CD4-positive, alpha-beta T cell treated with Interferon alpha-2 for 1 hour (primary cell): Measurements from ENCODE around the gene PARD6A.

Experiments used
- DNase-seq, 2 donors: peaks; one replicate each; pipeline ENCODE4 v3.0.0-alpha.2; 2020 to 2022

PARD6A gene

DNA sequence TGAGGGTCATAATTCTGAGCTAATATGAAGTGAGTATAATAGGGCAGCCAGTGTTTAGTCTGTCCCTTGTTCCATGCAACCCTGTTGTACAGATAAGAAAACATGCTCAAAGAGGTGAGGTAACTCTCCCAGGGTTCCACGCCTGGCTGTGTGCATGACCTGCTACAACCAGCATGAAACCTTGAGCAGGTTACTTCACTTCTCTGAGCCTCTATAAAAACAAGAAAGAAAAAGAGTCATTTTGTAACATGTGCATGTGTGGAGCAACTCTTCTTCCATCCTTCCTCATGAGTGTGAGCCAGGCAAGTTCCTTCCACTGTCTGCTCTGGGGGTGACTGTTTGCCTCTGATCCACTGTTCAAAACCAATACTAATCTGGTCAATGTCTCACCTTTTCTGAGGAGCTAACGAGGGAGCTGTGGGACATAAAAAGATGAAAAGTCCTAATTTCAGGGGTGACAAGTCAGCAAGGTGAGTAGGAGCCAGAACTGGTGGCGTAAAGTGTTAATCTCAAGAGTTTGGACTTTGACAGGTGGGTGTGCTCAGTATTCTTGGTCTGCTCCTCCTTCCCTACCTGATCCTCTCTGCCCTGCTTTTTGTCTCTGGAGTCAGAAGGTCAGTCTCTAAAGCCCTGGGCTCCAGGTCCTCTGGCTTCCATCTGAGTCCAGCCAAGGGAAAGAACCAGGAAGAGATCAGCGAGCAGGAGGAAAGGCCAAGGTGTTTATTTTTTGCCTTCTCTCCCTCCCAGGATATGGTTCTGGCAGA is 36.8 kb downstream of the PARD6A start:
- DNase-seq = no peak

DNA sequence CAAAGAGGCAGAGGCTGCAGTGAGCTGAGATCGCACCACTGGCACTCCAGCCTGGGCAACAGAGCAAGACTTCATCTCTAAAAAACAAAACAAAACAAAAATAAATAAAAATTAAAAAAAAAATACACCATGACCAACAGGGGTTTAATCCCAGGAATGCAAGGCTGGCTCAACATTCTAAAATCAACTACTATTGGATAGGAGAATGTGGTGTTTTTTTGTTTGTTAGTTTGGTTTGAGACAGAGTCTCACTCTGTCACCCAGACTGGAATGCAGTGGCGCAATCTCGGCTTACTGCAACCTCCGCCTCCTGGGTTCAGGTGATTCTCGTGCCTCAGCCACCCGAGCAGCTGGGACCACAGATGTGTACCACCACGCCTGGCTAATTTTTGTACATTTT is 38.5 kb downstream of the PARD6A start:
- no peak for DNase-seq

DNA sequence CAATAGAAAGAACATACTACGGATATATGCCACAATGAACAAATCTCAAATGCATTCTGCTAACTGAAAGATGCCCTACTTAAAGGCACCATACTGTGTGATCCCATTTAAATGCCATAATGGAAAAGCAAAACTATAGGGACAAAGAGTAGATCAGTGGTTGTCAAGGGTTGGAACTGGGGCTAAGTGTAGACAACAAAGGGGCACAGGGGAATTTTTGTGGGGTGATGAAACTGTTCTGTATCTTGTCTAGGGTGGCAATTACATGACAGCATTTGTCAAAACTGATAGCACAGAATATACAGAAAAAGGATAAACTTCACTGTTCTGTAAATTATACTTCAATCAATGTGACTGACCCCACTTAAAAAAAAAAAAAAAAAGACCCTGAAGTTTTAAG is 40.7 kb downstream of the PARD6A start:
- no peak for DNase-seq

DNA sequence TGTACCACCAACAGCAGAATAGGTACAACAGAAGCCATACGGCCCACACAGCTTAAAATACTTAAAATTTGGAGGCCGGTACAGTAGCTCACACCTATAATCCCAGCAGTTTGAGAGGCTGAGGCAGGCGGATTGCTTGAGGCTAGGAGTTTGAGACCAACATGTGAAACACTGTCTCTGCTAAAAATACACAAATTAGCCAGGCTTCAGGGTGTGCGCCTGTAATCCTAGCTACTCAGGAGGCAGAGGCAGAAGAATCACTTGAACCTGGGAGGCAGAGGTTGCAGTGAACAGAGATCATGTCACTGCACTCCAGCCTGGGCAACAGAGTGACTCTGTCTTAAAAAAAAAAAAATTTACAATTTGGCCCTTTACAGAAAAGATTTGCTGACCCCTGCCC is 41.4 kb downstream of the PARD6A start:
- no peak for DNase-seq

DNA sequence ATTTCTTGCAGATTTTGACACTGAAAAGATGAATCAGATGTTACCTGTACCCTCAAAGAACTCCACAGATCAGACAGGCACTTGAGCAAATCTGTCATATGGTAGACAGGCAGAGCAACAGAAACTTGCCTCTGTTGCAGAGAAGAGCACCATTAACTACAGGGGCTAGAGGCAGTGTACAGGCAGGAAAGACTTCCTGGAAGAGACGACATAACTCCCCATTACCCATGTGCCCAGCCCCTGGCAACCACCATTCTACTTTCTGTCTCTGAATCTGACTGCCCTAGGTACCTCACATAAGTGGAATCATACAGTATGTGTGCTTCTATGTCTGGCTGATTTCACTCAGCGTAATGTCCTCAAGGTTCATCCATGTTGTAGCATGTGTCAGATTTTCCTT is 42.9 kb downstream of the PARD6A start:
- peak in 1 of 2 donors; percentile 14 for DNase-seq

DNA sequence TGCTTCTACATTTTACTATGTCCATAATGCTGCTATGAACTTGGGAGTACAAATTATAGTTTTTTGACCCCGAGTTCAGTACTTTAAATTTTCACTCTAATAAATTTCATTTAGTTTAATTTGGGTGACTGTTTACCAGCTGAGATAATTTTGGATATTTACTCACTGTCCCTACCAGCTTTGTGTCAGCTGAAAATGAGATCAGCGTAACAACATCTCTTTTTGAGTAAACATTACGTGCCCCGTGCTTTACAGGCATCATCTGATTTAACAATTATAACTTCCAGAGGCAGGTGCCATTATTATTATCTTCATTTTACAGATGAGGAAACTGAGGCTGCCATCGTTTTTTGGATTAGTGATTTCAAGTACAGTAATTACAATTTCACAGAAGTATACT is 43.4 kb downstream of the PARD6A start:
- no peak for DNase-seq

DNA sequence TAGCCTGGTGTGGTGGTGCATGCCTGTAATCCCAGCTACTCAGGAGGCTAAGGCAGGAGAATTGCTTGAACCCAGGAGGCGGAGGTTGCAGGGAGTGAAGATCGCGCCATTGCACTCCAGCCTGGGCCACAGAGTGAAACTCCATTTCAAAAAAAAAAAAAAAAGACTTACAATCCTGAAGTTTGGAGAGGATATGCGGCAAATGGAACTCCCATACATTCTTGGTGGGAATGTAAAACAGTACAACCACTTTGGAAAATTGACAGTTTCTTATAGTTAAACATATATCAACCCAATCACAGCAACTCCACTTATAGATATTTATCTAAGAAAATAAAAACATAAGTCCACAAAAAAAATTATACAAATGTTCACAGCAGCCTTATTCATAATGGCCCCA is 46.5 kb downstream of the PARD6A start:
- DNase-seq = no peak

DNA sequence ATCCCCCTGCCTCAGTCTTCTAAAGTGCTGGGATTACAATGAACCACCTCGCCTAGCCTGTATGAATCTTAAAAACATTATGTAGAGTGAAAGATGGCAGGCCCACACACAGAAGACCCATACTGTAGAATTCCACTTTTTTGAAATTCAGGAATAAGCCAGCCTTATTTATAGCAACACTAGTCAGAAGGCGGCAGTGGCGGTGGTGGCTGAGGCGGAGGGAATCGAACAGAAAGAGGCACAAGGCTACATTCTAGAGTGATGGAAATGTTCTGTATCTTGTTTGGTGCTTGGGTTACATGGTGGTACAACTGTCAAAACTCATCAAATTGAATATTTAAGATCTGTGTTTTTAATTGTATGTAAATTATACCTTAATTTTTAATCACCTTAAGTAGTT is 47.0 kb downstream of the PARD6A start:
- no peak for DNase-seq

DNA sequence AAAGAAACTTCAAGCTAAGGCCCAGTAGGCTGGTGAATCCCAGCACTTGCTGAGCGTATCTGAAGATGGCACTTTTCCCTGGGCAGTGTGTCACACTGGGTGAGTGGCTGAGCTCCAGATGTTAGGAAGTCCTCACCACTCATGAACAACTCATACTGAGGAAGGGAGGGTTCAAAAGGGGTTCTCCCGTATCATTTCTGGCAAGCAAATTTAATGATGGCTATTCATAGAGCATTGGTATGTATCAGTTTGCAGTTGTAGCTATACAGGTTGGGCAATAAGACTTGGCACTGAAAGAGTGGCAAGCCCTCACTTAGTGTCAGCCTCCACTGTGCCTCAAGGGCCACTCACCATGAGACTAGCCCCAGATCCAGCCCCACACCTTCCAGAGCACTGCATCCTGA is 47.6 kb downstream of the PARD6A start:
- no peak for DNase-seq

DNA sequence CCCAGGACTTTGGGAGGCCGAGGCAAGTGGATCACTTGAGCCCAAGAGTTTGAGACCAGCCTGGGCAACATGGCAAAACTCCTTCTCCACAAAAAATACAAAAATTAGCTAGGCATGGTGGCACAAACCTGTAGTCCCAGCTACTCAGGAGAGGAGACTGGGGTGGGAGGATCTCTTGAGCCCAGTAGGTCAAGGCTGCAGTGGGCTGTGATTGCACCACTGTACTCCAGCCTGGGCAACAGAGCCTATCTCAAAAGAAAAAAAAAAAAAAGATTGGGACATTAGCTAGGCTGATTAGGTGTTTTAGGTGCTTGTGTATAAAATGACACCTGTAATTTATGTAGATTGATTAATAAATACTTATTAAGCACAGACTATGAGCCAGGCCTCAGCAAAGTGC is 48.3 kb downstream of the PARD6A start:
- DNase-seq = no peak

DNA sequence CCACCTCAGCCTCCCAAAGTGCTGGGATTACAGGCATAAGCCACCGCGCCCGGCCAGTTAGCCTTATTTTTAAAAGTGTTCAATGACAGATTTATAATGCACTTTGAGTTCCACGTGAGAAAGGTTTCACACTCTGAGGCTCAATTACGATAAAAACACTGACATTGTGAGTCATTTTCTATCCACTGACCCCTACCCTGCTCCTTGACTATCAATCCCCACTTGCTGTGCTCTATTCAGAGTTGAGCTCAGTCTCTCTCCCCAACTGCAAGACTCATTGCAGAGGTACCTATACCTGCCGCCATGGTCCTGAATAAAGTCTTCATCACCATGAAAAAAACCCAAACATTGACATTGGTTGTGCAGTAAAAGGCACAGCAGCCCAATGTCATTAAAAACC is 49.8 kb downstream of the PARD6A start:
- DNase-seq = no peak
